Esophagus muscularis mucosa (tissue), 4 donors: ENCODE measurements around the gene KIAA2012. TPM values are rescaled to one million over a fixed set of nuclear protein-coding genes. Genes with fewer than 3 reads are reported as not detected.

ENCODE experiments used
- DNase-seq: peaks from one replicate; pipeline ENCODE4 v3.0.0-alpha.2; 2017; ENCODE audit errors: extremely low spot score
- H3K27ac ChIP-seq, 4 donors: fragments of 200-600 bp; sonication (generic); replicated peaks in 1 of 4; 1 replicate in 3 of 4; 2 replicates in 1 of 4; pipeline ENCODE4 v1.5.1; 2016 to 2019; ENCODE audit warnings: mild to moderate bottlenecking in 1 of 4
- H3K27me3 ChIP-seq, 4 donors: fragments of 200-600 bp; sonication (generic); one replicate each; pipeline versions ENCODE4 v1.5.1 to v1.6.0; 2016 to 2019
- H3K36me3 ChIP-seq, 4 donors: fragments of 200-600 bp; sonication (generic); one replicate each; pipeline ENCODE4 v1.5.1; 2016 to 2019
- H3K4me1 ChIP-seq, 4 donors: fragments of 200-600 bp; sonication (generic); one replicate each; pipeline ENCODE4 v1.5.1; 2016 to 2019
- H3K4me3 ChIP-seq, 4 donors: fragments of 200-600 bp; sonication (generic); 1 replicate in 2 of 4; 2 replicates in 2 of 4; pipeline ENCODE4 v1.5.1; 2016 to 2019; ENCODE audit warnings: mild to moderate bottlenecking in 4 of 4, moderate library complexity in 1 of 4
- H3K9me3 ChIP-seq, 4 donors: fragments of 200-600 bp; sonication (generic); 1 replicate in 3 of 4; 2 replicates in 1 of 4; pipeline ENCODE4 v1.5.1; 2016 to 2019
- CTCF ChIP-seq, 3 experiments: fragments of 200-600 bp in 2 of 3; fragments of 450-650 bp in 1 of 3; sonication (generic) in 2 of 3; IDR thresholded peaks; one replicate each; pipeline ENCODE4 v1.5.1; 2017 to 2019; ENCODE audit warnings: antibody characterized with exemption in 3 of 3, mild to moderate bottlenecking in 2 of 3, moderate library complexity in 1 of 3
- EP300 ChIP-seq: sonication (generic); formaldehyde crosslinking; IDR thresholded peaks from one replicate; pipeline ENCODE4 v1.6.1; 2017; ENCODE audit warnings: antibody characterized with exemption
- POLR2A ChIP-seq: fragments of 450-650 bp; IDR thresholded peaks from one replicate; pipeline ENCODE4 v1.6.1; 2017; ENCODE audit warnings: antibody characterized with exemption, moderate library complexity, mild to moderate bottlenecking, low read depth
- POLR2AphosphoS5 ChIP-seq, 2 donors: sonication (generic); formaldehyde crosslinking; IDR thresholded peaks; one replicate each; pipeline ENCODE4 v1.6.1; 2017; ENCODE audit warnings: antibody characterized with exemption in 2 of 2
- WGBS: methylation state at CpG from one replicate; pipeline ENCODE4 v1.1.5; 2018; 5-methylcytosine and 5-hydroxymethylcytosine counted together
- intact Hi-C: fragments of 100-400 bp; cut with DNase I; formaldehyde crosslinking; loops from one replicate; pipeline ENCODE4 v1.15.1; 2023
- total RNA-seq, 4 donors: library from RNA; depleted of rRNA; stranded (reverse); fragments of >200 nt; gene quantifications; one replicate each; pipeline versions ENCODE4 v1.1.0 to v1.2.1, GENCODE V29; 2016

Gene KIAA2012
- total RNA-seq, 4 donors from 2014 or later = 0.45 TPM; not detected in 3

- Histone ChIP-seq H3K36me3 (no peaks in the 10 kb centered on the region), H3K27me3 (no peaks in the 10 kb centered on the region), H3K4me1 (peaks cover 2 to 18% (median 11%) of the 10 kb centered on the region in 4 donors), H3K9me3 (no peaks in the 10 kb centered on the region), H3K4me3 (no peak overlapping the region), H3K27ac (no peak overlapping the region)
- intact Hi-C loops = no loop called here
- no peak for DNase-seq
- no peak for TF ChIP-seq EP300
- TF ChIP-seq POLR2AphosphoS5 (IDR thresholded peaks at IDR 0.05) = no peak
- no peak for TF ChIP-seq CTCF (IDR thresholded peaks at IDR 0.05)
- TF ChIP-seq POLR2A = no peak
Measured at GRCh38 chr2:202105025-202105424, 32.0 kb downstream of the KIAA2012 start.

GRCh38 chr2:202108345-202108744 lies 35.3 kb downstream of the KIAA2012 start:
- Histone ChIP-seq H3K27ac (no peak overlapping the region), H3K9me3 (no peaks in the 10 kb centered on the region), H3K4me3 (no peak overlapping the region), H3K36me3 (no peaks in the 10 kb centered on the region), H3K27me3 (no peaks in the 10 kb centered on the region), H3K4me1 (peaks cover 3 to 28% (median 16%) of the 10 kb centered on the region in 4 donors)
- intact Hi-C loops = no loop called here
- TF ChIP-seq POLR2AphosphoS5 (IDR thresholded peaks at IDR 0.05) = no peak
- TF ChIP-seq EP300 = no peak
- TF ChIP-seq POLR2A = no peak
- TF ChIP-seq CTCF (IDR thresholded peaks at IDR 0.05) = no peak
- no peak for DNase-seq
- 100% methylated on average over 3 of the region's 3 CpGs for WGBS

- no peaks in the 10 kb centered on the region for H3K9me3 ChIP-seq
- no peak for DNase-seq
- H3K4me1 ChIP-seq = peaks cover 3 to 36% (median 25%) of the 10 kb centered on the region in 4 donors
- H3K36me3 ChIP-seq = no peaks in the 10 kb centered on the region
- no peak for TF ChIP-seq CTCF (IDR thresholded peaks at IDR 0.05)
- no peak for TF ChIP-seq POLR2A
- TF ChIP-seq EP300 = no peak
- no peak for TF ChIP-seq POLR2AphosphoS5 (IDR thresholded peaks at IDR 0.05)
- intact Hi-C loops = no loop called here
- H3K27ac ChIP-seq = no peak overlapping the region
- H3K4me3 ChIP-seq = no peak overlapping the region
- 68% methylated on average over 6 of the region's 6 CpGs for WGBS
- H3K27me3 ChIP-seq = no peaks in the 10 kb centered on the region
Measured at GRCh38 chr2:202109139-202109736, 36.2 kb downstream of the KIAA2012 start.

- Histone ChIP-seq H3K27ac (no peak overlapping the region), H3K4me3 (no peak overlapping the region), H3K9me3 (no peaks in the 10 kb centered on the region), H3K27me3 (no peaks in the 10 kb centered on the region), H3K4me1 (peaks cover 3 to 36% (median 26%) of the 10 kb centered on the region in 4 donors), H3K36me3 (no peaks in the 10 kb centered on the region)
- WGBS = 63% methylated on average over 3 of the region's 5 CpGs
- intact Hi-C loops = no loop called here
- no peak for TF ChIP-seq POLR2AphosphoS5 (IDR thresholded peaks at IDR 0.05)
- TF ChIP-seq POLR2A = no peak
- TF ChIP-seq EP300 = no peak
- no peak for TF ChIP-seq CTCF (IDR thresholded peaks at IDR 0.05)
- no peak for DNase-seq
Measured at GRCh38 chr2:202109737-202110184, 36.7 kb downstream of the KIAA2012 start.

- no peak overlapping the region for H3K4me3 ChIP-seq
- TF ChIP-seq POLR2AphosphoS5 (IDR thresholded peaks at IDR 0.05) (no peak), POLR2A (no peak), CTCF (IDR thresholded peaks at IDR 0.05) (no peak), EP300 (no peak)
- H3K9me3 ChIP-seq = no peaks in the 10 kb centered on the region
- no peaks in the 10 kb centered on the region for H3K27me3 ChIP-seq
- peaks cover 3 to 36% (median 26%) of the 10 kb centered on the region in 4 donors for H3K4me1 ChIP-seq
- H3K36me3 ChIP-seq = no peaks in the 10 kb centered on the region
- no peak for DNase-seq
- H3K27ac ChIP-seq = no peak overlapping the region
- intact Hi-C loops = no loop called here
- 60% methylated on average over 1 of the region's 1 CpG for WGBS
Measured at GRCh38 chr2:202110491-202110890, 37.4 kb downstream of the KIAA2012 start.
